Kasumi-1 (cell line): ENCODE measurements around the gene CRCP.

ENCODE experiments used
- DNase-seq, 2 experiments: peaks; one replicate each; lab custom pipeline; 2025; lab: John Stamatoyannopoulos, UW

The CRCP gene

GRCh38 chr7:66190504-66190857 lies 75.8 kb downstream of the CRCP start:
- DNase-seq: no peak

DNA sequence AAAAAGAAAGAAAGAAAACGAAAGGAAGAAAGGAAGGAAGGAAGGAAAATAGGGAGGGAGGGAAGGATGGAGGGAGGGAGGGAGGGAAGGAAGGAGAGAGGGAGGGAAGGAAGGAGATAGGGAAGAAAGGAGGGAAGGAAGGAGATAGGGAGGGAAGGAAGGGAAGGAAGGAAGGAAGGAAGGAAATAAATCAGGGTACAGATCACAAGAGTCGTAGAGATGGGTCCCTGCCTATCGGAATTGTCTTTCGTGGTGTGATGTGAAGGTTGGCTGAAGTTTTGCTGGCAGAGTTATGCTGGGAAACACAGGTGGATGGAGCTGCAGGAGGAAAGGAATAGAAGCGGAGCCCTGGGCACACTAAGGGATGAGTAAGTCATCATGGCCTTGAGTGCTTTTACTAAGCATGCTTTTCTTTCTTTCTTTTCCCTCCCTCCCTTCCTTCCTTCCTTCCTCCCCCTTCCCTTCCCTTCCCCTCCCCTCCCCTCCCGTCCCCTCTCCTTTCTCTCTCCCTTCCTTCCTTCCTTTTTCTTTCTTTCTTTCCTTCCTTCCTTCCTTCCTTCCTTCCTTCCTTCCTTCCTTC lies 78.6 kb downstream of the CRCP start:
- DNase-seq: no peak

- DNase-seq: no peak
These were observed 83.8 kb downstream of the CRCP start for GRCh38 chr7:66198469-66198868.

DNA sequence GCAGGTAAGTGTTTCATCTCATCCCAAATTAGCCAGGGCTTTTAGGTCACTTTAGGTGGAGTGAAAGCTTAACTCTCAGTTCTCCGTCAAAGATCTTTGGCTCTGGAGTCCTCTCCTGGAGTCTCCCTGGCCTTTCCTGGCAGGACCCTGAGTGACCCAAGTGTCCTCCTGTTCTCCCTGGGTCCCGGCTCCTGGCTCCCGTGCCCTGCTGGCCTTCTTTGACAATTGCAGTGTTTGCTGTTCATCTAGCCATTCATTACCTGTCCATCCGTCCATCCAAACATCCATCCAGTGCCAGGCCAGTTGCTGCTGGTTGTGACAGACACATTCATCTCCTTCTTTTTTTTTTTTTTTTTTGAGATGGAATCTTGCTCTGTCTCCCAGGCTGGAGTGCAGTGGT lies 84.3 kb downstream of the CRCP start:
- no peak for DNase-seq

GRCh38 chr7:66202441-66202840 lies 87.8 kb downstream of the CRCP start:
- DNase-seq: no peak
